UCSD-AML1 (cell line): ENCODE measurements around the gene CDR2.

Source experiments
- DNase-seq: peaks from one replicate; lab custom pipeline; 2025; ENCODE audit not compliant: unreplicated experiment; lab: John Stamatoyannopoulos, UW

Gene CDR2

GRCh38 chr16:22325598-22326368, 48.6 kb downstream of the CDR2 start:
- no peak for DNase-seq

GRCh38 chr16:22324787-22325597, 49.4 kb downstream of the CDR2 start:
- DNase-seq = no peak

GRCh38 chr16:22323959-22324786, 50.2 kb downstream of the CDR2 start:
- DNase-seq = no peak

- DNase-seq = no peak
Observed at GRCh38 chr16:22323173-22323958, 51.1 kb downstream of the CDR2 start.

- no peak for DNase-seq
Observed at GRCh38 chr16:22322741-22323140, 51.7 kb downstream of the CDR2 start.

GRCh38 chr16:22322021-22322471, 52.4 kb downstream of the CDR2 start:
- DNase-seq = no peak

GRCh38 chr16:22321340-22322001, 52.9 kb downstream of the CDR2 start:
- DNase-seq = peak; percentile 51

- DNase-seq = no peak
Observed at GRCh38 chr16:22320572-22321339, 53.7 kb downstream of the CDR2 start.

GRCh38 chr16:22318690-22319358, 55.6 kb downstream of the CDR2 start:
- peak; percentile 26 for DNase-seq

- DNase-seq = no peak
Observed at GRCh38 chr16:22317625-22318024, 56.8 kb downstream of the CDR2 start.

GRCh38 chr16:22317001-22317530, 57.4 kb downstream of the CDR2 start:
- no peak for DNase-seq

GRCh38 chr16:22316411-22316811, 58.0 kb downstream of the CDR2 start:
- DNase-seq = no peak

- no peak for DNase-seq
Observed at GRCh38 chr16:22315979-22316378, 58.4 kb downstream of the CDR2 start.

- DNase-seq = no peak
Observed at GRCh38 chr16:22314661-22315626, 59.5 kb downstream of the CDR2 start.

GRCh38 chr16:22313876-22314470, 60.4 kb downstream of the CDR2 start:
- DNase-seq = no peak

- DNase-seq = no peak
Observed at GRCh38 chr16:22312897-22313781, 61.3 kb downstream of the CDR2 start.
